K562 (cell line): ENCODE results near the gene TIMM8A. TPM values are rescaled to one million over a fixed set of nuclear protein-coding genes. Genes with fewer than 3 reads are reported as not detected.

Experiments used
- C11orf30 ChIP-seq: fragments of 450-650 bp; IDR thresholded peaks from 2 replicates; pipeline ENCODE4 v1.6.1; 2016; ENCODE audit warnings: low read depth, mild to moderate bottlenecking
- CBX5 ChIP-seq: IDR thresholded peaks from 2 replicates; pipeline ENCODE4 v1.6.1; 2014; ENCODE audit warnings: low read depth, borderline replicate concordance
- CHD2 ChIP-seq: IDR thresholded peaks from 2 replicates; pipeline ENCODE4 v1.6.1; 2011; ENCODE audit warnings: low read depth, low read length
- EP400 ChIP-seq: fragments of 450-650 bp; IDR thresholded peaks from 2 replicates; pipeline ENCODE4 v1.6.1; 2017; ENCODE audit warnings: antibody characterized with exemption, mild to moderate bottlenecking, moderate library complexity
- GABPA ChIP-seq: fragments of 200-800 bp; sonication (Bioruptor generic); conservative IDR thresholded peaks from 2 replicates; pipeline ENCODE4 v1.6.1; 2016; ENCODE audit warnings: low read depth, missing genetic modification characterization, missing compliant biosample characterization
- HOXB6 ChIP-seq: fragments of 250-450 bp; sonication (Bioruptor Pico); IDR thresholded peaks from 2 replicates; pipeline ENCODE4 v1.5.1; 2022; ENCODE audit warnings: mild to moderate bottlenecking, borderline replicate concordance
- PML ChIP-seq: IDR thresholded peaks from 2 replicates; pipeline ENCODE4 v1.6.1; 2012; ENCODE audit warnings: low read length, inconsistent platforms
- RBM34 ChIP-seq: fragments of 200-400 bp; formaldehyde crosslinking; IDR thresholded peaks from 2 replicates; pipeline ENCODE4 v1.6.1; 2018; ENCODE audit warnings: low read length, borderline replicate concordance; ENCODE audit not compliant: insufficient read depth
- SRF ChIP-seq, 2 experiments: fragments of 250-450, 450-650 bp in 1 of 2; sonication (Bioruptor Pico) in 1 of 2; sonication (generic) in 1 of 2; formaldehyde crosslinking; IDR thresholded peaks; 2 replicates each; pipeline versions ENCODE4 v1.5.0 to v1.5.1; 2020 to 2022; ENCODE audit warnings: mild to moderate bottlenecking in 1 of 2, missing genetic modification reagents in 1 of 2
- ZNF316 ChIP-seq: fragments of 450-650 bp; IDR thresholded peaks from 2 replicates; pipeline ENCODE4 v1.6.1; 2016
- polyA plus RNA-seq, 8 experiments: library from polyadenylated mRNA; depleted of rRNA in 4 of 8; stranded (reverse) in 5 of 8; unstranded in 3 of 8; fragments of >200 nt; fragmentation: Nextera tagmentation in 2 of 8; fragmentation: Illumina TruSeq in 1 of 8; extraction: Ambion mirVana in 2 of 8; extraction: Trizol in 1 of 8; gene quantifications; 2 replicates each; pipeline versions ENCODE4 v1.2.1 to v1.2.3, GENCODE V29; 2011 to 2014; ENCODE audit warnings: inconsistent platforms in 1 of 8, missing spikeins in 1 of 8
- total RNA-seq, 7 experiments: library from RNA; depleted of rRNA in 6 of 7; stranded (reverse); fragments of >200 nt in 6 of 7; fragmentation: Illumina TruSeq in 2 of 7; extraction: Trizol in 2 of 7; gene quantifications; 2 replicates each; pipeline versions ENCODE4 v1.2.1 to v1.2.3, GENCODE V29; 2011 to 2021; ENCODE audit warnings: low replicate concordance in 1 of 7
- TF ChIP-seq, protein P1 (sequence below): fragments of 450-650 bp; IDR thresholded peaks from 2 replicates; pipeline ENCODE4 v1.6.1; 2014; ENCODE audit warnings: low read depth, mild to moderate bottlenecking, moderate library complexity, borderline replicate concordance
- TF ChIP-seq, protein P2 (sequence below): sonication (generic); formaldehyde crosslinking; IDR thresholded peaks from 2 replicates; pipeline ENCODE4 v1.5.0; 2020; ENCODE audit warnings: missing genetic modification reagents
- TF ChIP-seq, protein P3 (sequence below): fragments of 150-350 bp; conservative IDR thresholded peaks from 2 replicates; pipeline ENCODE4 v1.6.1; 2014; ENCODE audit warnings: low read length
- TF ChIP-seq, protein P4 (sequence below): fragments of 450-650 bp; IDR thresholded peaks from 2 replicates; pipeline ENCODE4 v1.6.1; 2016; ENCODE audit warnings: mild to moderate bottlenecking
- TF ChIP-seq, protein P5 (sequence below): fragments of 450-650 bp; formaldehyde crosslinking; IDR thresholded peaks from 2 replicates; pipeline ENCODE4 v1.4.0; 2022; ENCODE audit warnings: missing genetic modification characterization
- TF ChIP-seq, protein P6 (sequence below): fragments of 250-450 bp; sonication (Bioruptor Pico); IDR thresholded peaks from 2 replicates; pipeline ENCODE4 v1.8.0; 2021; ENCODE audit warnings: moderate library complexity, mild to moderate bottlenecking, inconsistent platforms

TIMM8A gene
- total and polyA plus RNA-seq, 9 of the 15 experiments (the other 6 are each of a cell fraction or from before 2014, with no cell fraction given), result 10.9 to 132 (median 41.1) TPM

DNA sequence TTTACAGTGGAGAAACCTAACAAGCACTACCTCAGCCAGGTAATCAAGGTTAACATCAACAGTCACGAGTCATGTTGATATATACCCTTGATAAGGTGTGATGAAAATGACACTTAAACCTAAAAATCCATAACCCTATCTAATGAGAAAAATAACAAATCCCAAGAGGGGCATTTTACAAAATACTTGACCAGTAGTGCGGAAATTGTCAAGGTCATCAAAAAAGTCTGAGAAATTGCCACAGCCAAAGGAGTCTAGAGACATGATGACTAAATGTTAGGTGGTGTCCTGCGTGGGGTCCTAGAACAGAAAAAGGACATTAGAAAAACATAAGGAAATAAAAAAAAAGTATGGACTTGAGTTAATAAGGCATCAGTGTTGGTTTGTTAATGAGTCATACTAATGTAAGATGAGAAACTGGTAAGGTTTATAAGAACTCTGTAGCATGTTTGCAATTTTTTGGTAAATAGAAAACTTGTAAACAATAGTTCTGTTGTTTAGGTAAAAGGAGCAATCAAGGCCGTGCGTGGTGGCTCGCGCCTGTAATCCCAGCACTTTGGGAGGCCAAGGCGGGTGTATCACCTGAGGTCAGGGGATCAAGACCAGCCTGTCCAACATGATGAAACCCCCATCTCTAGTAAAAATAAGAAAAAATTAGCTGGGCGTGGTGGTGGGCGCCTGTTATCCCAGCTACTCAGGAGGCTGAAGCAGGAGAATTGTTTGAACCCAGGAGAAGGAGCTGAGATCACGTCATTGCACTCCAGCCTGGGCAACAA is 45.2 kb upstream of the TIMM8A start (continued):
- TF ChIP-seq, protein P1, sequence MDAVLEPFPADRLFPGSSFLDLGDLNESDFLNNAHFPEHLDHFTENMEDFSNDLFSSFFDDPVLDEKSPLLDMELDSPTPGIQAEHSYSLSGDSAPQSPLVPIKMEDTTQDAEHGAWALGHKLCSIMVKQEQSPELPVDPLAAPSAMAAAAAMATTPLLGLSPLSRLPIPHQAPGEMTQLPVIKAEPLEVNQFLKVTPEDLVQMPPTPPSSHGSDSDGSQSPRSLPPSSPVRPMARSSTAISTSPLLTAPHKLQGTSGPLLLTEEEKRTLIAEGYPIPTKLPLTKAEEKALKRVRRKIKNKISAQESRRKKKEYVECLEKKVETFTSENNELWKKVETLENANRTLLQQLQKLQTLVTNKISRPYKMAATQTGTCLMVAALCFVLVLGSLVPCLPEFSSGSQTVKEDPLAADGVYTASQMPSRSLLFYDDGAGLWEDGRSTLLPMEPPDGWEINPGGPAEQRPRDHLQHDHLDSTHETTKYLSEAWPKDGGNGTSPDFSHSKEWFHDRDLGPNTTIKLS, result no peak
- TF ChIP-seq, protein P2, sequence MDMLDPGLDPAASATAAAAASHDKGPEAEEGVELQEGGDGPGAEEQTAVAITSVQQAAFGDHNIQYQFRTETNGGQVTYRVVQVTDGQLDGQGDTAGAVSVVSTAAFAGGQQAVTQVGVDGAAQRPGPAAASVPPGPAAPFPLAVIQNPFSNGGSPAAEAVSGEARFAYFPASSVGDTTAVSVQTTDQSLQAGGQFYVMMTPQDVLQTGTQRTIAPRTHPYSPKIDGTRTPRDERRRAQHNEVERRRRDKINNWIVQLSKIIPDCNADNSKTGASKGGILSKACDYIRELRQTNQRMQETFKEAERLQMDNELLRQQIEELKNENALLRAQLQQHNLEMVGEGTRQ (CRISPR knock-in tag), result no peak
- TF ChIP-seq RBM34, result no peak
- TF ChIP-seq, protein P3, sequence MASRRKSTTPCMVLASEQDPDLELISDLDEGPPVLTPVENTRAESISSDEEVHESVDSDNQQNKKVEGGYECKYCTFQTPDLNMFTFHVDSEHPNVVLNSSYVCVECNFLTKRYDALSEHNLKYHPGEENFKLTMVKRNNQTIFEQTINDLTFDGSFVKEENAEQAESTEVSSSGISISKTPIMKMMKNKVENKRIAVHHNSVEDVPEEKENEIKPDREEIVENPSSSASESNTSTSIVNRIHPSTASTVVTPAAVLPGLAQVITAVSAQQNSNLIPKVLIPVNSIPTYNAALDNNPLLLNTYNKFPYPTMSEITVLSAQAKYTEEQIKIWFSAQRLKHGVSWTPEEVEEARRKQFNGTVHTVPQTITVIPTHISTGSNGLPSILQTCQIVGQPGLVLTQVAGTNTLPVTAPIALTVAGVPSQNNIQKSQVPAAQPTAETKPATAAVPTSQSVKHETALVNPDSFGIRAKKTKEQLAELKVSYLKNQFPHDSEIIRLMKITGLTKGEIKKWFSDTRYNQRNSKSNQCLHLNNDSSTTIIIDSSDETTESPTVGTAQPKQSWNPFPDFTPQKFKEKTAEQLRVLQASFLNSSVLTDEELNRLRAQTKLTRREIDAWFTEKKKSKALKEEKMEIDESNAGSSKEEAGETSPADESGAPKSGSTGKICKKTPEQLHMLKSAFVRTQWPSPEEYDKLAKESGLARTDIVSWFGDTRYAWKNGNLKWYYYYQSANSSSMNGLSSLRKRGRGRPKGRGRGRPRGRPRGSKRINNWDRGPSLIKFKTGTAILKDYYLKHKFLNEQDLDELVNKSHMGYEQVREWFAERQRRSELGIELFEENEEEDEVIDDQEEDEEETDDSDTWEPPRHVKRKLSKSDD, result no peak
- TF ChIP-seq, protein P4, sequence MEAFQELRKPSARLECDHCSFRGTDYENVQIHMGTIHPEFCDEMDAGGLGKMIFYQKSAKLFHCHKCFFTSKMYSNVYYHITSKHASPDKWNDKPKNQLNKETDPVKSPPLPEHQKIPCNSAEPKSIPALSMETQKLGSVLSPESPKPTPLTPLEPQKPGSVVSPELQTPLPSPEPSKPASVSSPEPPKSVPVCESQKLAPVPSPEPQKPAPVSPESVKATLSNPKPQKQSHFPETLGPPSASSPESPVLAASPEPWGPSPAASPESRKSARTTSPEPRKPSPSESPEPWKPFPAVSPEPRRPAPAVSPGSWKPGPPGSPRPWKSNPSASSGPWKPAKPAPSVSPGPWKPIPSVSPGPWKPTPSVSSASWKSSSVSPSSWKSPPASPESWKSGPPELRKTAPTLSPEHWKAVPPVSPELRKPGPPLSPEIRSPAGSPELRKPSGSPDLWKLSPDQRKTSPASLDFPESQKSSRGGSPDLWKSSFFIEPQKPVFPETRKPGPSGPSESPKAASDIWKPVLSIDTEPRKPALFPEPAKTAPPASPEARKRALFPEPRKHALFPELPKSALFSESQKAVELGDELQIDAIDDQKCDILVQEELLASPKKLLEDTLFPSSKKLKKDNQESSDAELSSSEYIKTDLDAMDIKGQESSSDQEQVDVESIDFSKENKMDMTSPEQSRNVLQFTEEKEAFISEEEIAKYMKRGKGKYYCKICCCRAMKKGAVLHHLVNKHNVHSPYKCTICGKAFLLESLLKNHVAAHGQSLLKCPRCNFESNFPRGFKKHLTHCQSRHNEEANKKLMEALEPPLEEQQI, result no peak
- TF ChIP-seq, protein P5, sequence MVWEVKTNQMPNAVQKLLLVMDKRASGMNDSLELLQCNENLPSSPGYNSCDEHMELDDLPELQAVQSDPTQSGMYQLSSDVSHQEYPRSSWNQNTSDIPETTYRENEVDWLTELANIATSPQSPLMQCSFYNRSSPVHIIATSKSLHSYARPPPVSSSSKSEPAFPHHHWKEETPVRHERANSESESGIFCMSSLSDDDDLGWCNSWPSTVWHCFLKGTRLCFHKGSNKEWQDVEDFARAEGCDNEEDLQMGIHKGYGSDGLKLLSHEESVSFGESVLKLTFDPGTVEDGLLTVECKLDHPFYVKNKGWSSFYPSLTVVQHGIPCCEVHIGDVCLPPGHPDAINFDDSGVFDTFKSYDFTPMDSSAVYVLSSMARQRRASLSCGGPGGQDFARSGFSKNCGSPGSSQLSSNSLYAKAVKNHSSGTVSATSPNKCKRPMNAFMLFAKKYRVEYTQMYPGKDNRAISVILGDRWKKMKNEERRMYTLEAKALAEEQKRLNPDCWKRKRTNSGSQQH (CRISPR knock-in tag), result no peak
- TF ChIP-seq ZNF316, result peak; percentile 87
- no peak; the same call in 1 of the 2 replicates for TF ChIP-seq EP400
- TF ChIP-seq, protein P6, sequence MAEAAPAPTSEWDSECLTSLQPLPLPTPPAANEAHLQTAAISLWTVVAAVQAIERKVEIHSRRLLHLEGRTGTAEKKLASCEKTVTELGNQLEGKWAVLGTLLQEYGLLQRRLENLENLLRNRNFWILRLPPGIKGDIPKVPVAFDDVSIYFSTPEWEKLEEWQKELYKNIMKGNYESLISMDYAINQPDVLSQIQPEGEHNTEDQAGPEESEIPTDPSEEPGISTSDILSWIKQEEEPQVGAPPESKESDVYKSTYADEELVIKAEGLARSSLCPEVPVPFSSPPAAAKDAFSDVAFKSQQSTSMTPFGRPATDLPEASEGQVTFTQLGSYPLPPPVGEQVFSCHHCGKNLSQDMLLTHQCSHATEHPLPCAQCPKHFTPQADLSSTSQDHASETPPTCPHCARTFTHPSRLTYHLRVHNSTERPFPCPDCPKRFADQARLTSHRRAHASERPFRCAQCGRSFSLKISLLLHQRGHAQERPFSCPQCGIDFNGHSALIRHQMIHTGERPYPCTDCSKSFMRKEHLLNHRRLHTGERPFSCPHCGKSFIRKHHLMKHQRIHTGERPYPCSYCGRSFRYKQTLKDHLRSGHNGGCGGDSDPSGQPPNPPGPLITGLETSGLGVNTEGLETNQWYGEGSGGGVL, result no peak
- TF ChIP-seq GABPA (tag), result no peak
- TF ChIP-seq C11orf30, result peak; percentile 64
- TF ChIP-seq CHD2, result no peak
- peak; percentile 1; the same call in 1 of the 2 replicates for TF ChIP-seq PML
- no peak for TF ChIP-seq HOXB6 (CRISPR knock-in tag)
- no peak for TF ChIP-seq CBX5
- TF ChIP-seq SRF (CRISPR knock-in tag; IDR thresholded peaks at IDR 0.05), result no peak
